GM12878 (cell line): Measurements from ENCODE around the gene HAND1. TPM values are rescaled to one million over a fixed set of nuclear protein-coding genes. Genes with fewer than 3 reads are reported as not detected.

Experiments
- BMI1 ChIP-seq: fragments of 450-650 bp; IDR thresholded peaks from 2 replicates; pipeline ENCODE4 v1.6.1; 2016; ENCODE audit warnings: mild to moderate bottlenecking, moderate library complexity, borderline replicate concordance
- FOXM1 ChIP-seq: IDR thresholded peaks from 2 replicates; pipeline ENCODE4 v1.6.1; 2012; ENCODE audit warnings: low read depth, mild to moderate bottlenecking, inconsistent platforms, low read length, moderate library complexity
- MEF2A ChIP-seq: IDR thresholded peaks from 2 replicates; pipeline ENCODE4 v1.6.1; 2011; ENCODE audit warnings: low read depth, mild to moderate bottlenecking, low read length, moderate library complexity; ENCODE audit not compliant: insufficient read depth
- STAT1 ChIP-seq: fragments of 450-650 bp; conservative IDR thresholded peaks from 2 replicates; pipeline ENCODE4 v1.6.1; 2014; ENCODE audit warnings: antibody characterized with exemption, mild to moderate bottlenecking
- ZSCAN29 ChIP-seq: fragments of 450-650 bp; IDR thresholded peaks from 2 replicates; pipeline ENCODE4 v1.6.1; 2017; ENCODE audit warnings: mild to moderate bottlenecking, moderate library complexity
- polyA plus RNA-seq, 11 experiments: library from polyadenylated mRNA; depleted of rRNA in 4 of 11; unstranded in 6 of 11; stranded (reverse) in 5 of 11; fragments of >200 nt; fragmentation: Nextera tagmentation in 4 of 11; fragmentation: Illumina TruSeq in 1 of 11; extraction: Ambion mirVana in 4 of 11; extraction: Trizol in 1 of 11; gene quantifications; 1 replicate in 1 of 11; 2 replicates in 10 of 11; pipeline versions ENCODE4 v1.2.1 to v1.2.3, GENCODE V29; 2011 to 2016; ENCODE audit warnings: inconsistent platforms in 2 of 11, missing spikeins in 2 of 11, low read depth in 1 of 11
- total RNA-seq, 4 experiments: library from RNA; depleted of rRNA in 3 of 4; stranded (reverse); fragments of >200 nt in 3 of 4; fragmentation: Illumina TruSeq in 1 of 4; extraction: Trizol in 1 of 4; gene quantifications; 2 replicates each; pipeline versions ENCODE4 v1.2.1 to v1.2.3, GENCODE V29; 2013 to 2021
- TF ChIP-seq, protein P1 (sequence below): IDR thresholded peaks from 2 replicates; pipeline ENCODE4 v1.6.1; 2012; ENCODE audit warnings: low read depth, low read length, improper control_type of control experiment
- TF ChIP-seq, protein P2 (sequence below): fragments of 450-650 bp; IDR thresholded peaks from 2 replicates; pipeline ENCODE4 v1.6.1; 2017; ENCODE audit warnings: mild to moderate bottlenecking, moderate library complexity
- TF ChIP-seq, protein P3 (sequence below): IDR thresholded peaks from 2 replicates; pipeline ENCODE4 v1.6.1; 2011; ENCODE audit warnings: low read depth, low read length, improper control_type of control experiment, borderline replicate concordance
- TF ChIP-seq, protein P4 (sequence below): fragments of 450-650 bp; IDR thresholded peaks from 2 replicates; pipeline ENCODE4 v1.6.1; 2018; ENCODE audit warnings: mild to moderate bottlenecking, low read depth, moderate library complexity; ENCODE audit not compliant: partially characterized antibody
- TF ChIP-seq, protein P5 (sequence below): IDR thresholded peaks from 2 replicates; pipeline ENCODE4 v1.6.1; 2012; ENCODE audit warnings: low read depth, low read length, improper control_type of control experiment
- TF ChIP-seq, protein P6 (sequence below): fragments of 450-650 bp; IDR thresholded peaks from 2 replicates; pipeline ENCODE4 v1.6.1; 2017; ENCODE audit warnings: antibody characterized with exemption, mild to moderate bottlenecking, moderate library complexity
- TF ChIP-seq, protein P7 (sequence below): fragments of 450-650 bp; IDR thresholded peaks from 2 replicates; pipeline ENCODE4 v1.6.1; 2016; ENCODE audit warnings: mild to moderate bottlenecking

HAND1 gene
- total and polyA plus RNA-seq, 10 of the 15 experiments (the other 5 are each of a cell fraction or from before 2014, with no cell fraction given), result 0.06 to 0.41 (median 0.27) TPM; not detected in 4

DNA sequence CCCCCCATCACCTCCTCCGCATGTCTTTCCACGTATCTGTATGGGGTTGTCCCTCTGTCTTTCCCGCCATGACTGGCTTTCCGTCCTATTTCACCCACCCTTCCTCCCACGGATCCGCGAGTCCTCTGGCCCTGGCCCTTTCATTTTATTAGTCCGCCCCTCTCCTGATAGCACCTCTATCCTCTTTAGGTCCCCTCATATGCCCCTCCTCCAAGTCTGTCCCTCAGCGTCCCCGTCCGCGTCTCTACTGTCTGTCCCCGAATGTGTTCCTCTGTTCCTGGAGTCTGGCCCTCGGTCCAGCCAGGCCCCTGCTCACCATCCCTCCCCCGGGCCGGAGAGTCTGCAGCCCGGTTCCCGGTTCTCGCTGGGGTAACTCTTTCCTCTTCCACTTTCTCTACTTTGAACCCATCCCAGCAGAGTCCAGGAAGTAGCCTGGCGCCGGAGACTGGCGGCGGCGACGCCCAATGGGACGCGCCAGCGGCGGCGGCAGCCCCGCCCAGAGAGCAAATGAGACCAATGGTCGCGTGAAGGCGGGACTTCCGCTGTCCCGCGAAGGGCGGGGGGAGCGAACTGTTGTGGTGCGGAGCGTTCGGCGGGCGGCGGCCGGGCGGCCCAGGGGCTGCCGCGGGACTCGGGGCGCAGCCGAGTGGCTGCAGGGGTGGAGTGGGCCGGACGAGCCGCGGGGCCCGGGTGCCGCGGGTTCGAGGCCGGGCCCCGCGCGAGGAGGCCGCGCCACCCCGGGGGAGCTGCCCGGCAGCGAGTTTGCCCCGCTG, 32.4 kb downstream of the HAND1 start, which contains the start of gene SAP30L (continued):
- TF ChIP-seq, protein P1, sequence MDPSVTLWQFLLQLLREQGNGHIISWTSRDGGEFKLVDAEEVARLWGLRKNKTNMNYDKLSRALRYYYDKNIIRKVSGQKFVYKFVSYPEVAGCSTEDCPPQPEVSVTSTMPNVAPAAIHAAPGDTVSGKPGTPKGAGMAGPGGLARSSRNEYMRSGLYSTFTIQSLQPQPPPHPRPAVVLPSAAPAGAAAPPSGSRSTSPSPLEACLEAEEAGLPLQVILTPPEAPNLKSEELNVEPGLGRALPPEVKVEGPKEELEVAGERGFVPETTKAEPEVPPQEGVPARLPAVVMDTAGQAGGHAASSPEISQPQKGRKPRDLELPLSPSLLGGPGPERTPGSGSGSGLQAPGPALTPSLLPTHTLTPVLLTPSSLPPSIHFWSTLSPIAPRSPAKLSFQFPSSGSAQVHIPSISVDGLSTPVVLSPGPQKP, result no peak; the same call in 1 of the 2 replicates
- TF ChIP-seq, protein P2, sequence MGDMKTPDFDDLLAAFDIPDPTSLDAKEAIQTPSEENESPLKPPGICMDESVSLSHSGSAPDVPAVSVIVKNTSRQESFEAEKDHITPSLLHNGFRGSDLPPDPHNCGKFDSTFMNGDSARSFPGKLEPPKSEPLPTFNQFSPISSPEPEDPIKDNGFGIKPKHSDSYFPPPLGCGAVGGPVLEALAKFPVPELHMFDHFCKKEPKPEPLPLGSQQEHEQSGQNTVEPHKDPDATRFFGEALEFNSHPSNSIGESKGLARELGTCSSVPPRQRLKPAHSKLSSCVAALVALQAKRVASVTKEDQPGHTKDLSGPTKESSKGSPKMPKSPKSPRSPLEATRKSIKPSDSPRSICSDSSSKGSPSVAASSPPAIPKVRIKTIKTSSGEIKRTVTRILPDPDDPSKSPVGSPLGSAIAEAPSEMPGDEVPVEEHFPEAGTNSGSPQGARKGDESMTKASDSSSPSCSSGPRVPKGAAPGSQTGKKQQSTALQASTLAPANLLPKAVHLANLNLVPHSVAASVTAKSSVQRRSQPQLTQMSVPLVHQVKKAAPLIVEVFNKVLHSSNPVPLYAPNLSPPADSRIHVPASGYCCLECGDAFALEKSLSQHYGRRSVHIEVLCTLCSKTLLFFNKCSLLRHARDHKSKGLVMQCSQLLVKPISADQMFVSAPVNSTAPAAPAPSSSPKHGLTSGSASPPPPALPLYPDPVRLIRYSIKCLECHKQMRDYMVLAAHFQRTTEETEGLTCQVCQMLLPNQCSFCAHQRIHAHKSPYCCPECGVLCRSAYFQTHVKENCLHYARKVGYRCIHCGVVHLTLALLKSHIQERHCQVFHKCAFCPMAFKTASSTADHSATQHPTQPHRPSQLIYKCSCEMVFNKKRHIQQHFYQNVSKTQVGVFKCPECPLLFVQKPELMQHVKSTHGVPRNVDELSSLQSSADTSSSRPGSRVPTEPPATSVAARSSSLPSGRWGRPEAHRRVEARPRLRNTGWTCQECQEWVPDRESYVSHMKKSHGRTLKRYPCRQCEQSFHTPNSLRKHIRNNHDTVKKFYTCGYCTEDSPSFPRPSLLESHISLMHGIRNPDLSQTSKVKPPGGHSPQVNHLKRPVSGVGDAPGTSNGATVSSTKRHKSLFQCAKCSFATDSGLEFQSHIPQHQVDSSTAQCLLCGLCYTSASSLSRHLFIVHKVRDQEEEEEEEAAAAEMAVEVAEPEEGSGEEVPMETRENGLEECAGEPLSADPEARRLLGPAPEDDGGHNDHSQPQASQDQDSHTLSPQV, result 0 out of 2 replicates have a peak, but pooled peaks have one; percentile 13
- TF ChIP-seq, protein P3, sequence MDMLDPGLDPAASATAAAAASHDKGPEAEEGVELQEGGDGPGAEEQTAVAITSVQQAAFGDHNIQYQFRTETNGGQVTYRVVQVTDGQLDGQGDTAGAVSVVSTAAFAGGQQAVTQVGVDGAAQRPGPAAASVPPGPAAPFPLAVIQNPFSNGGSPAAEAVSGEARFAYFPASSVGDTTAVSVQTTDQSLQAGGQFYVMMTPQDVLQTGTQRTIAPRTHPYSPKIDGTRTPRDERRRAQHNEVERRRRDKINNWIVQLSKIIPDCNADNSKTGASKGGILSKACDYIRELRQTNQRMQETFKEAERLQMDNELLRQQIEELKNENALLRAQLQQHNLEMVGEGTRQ, result no peak
- no peak for TF ChIP-seq STAT1
- TF ChIP-seq BMI1, result no peak; the same call in 1 of the 2 replicates
- TF ChIP-seq, protein P4, sequence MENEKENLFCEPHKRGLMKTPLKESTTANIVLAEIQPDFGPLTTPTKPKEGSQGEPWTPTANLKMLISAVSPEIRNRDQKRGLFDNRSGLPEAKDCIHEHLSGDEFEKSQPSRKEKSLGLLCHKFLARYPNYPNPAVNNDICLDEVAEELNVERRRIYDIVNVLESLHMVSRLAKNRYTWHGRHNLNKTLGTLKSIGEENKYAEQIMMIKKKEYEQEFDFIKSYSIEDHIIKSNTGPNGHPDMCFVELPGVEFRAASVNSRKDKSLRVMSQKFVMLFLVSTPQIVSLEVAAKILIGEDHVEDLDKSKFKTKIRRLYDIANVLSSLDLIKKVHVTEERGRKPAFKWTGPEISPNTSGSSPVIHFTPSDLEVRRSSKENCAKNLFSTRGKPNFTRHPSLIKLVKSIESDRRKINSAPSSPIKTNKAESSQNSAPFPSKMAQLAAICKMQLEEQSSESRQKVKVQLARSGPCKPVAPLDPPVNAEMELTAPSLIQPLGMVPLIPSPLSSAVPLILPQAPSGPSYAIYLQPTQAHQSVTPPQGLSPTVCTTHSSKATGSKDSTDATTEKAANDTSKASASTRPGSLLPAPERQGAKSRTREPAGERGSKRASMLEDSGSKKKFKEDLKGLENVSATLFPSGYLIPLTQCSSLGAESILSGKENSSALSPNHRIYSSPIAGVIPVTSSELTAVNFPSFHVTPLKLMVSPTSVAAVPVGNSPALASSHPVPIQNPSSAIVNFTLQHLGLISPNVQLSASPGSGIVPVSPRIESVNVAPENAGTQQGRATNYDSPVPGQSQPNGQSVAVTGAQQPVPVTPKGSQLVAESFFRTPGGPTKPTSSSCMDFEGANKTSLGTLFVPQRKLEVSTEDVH, result peak; percentile 67
- no peak for TF ChIP-seq FOXM1
- no peak for TF ChIP-seq MEF2A
- TF ChIP-seq, protein P5, sequence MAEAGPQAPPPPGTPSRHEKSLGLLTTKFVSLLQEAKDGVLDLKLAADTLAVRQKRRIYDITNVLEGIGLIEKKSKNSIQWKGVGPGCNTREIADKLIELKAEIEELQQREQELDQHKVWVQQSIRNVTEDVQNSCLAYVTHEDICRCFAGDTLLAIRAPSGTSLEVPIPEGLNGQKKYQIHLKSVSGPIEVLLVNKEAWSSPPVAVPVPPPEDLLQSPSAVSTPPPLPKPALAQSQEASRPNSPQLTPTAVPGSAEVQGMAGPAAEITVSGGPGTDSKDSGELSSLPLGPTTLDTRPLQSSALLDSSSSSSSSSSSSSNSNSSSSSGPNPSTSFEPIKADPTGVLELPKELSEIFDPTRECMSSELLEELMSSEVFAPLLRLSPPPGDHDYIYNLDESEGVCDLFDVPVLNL, result no peak
- TF ChIP-seq, protein P6, sequence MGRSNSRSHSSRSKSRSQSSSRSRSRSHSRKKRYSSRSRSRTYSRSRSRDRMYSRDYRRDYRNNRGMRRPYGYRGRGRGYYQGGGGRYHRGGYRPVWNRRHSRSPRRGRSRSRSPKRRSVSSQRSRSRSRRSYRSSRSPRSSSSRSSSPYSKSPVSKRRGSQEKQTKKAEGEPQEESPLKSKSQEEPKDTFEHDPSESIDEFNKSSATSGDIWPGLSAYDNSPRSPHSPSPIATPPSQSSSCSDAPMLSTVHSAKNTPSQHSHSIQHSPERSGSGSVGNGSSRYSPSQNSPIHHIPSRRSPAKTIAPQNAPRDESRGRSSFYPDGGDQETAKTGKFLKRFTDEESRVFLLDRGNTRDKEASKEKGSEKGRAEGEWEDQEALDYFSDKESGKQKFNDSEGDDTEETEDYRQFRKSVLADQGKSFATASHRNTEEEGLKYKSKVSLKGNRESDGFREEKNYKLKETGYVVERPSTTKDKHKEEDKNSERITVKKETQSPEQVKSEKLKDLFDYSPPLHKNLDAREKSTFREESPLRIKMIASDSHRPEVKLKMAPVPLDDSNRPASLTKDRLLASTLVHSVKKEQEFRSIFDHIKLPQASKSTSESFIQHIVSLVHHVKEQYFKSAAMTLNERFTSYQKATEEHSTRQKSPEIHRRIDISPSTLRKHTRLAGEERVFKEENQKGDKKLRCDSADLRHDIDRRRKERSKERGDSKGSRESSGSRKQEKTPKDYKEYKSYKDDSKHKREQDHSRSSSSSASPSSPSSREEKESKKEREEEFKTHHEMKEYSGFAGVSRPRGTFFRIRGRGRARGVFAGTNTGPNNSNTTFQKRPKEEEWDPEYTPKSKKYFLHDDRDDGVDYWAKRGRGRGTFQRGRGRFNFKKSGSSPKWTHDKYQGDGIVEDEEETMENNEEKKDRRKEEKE, result no peak
- TF ChIP-seq, protein P7, sequence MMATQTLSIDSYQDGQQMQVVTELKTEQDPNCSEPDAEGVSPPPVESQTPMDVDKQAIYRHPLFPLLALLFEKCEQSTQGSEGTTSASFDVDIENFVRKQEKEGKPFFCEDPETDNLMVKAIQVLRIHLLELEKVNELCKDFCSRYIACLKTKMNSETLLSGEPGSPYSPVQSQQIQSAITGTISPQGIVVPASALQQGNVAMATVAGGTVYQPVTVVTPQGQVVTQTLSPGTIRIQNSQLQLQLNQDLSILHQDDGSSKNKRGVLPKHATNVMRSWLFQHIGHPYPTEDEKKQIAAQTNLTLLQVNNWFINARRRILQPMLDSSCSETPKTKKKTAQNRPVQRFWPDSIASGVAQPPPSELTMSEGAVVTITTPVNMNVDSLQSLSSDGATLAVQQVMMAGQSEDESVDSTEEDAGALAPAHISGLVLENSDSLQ, result peak; percentile 99
- TF ChIP-seq ZSCAN29, result peak; percentile 83; the same call in 1 of the 2 replicates
